H9 (cell line): ENCODE measurements around the gene RPL34. TPM values are rescaled to one million over a fixed set of nuclear protein-coding genes. Genes with fewer than 3 reads are reported as not detected.

Source experiments
- DNase-seq: peaks from one replicate; pipeline ENCODE4 v3.0.0-alpha.2; 2017
- H2AFZ ChIP-seq: one replicate; pipeline ENCODE4 v1.6.1; 2013; ENCODE audit warnings: mild to moderate bottlenecking, low read length, control low read depth, moderate library complexity
- H2AK5ac ChIP-seq: 2 replicates; pipeline ENCODE4 v1.6.1; 2013; ENCODE audit warnings: low read length, control low read depth, mixed read lengths; ENCODE audit not compliant: insufficient read length
- H2BK120ac ChIP-seq: one replicate; pipeline ENCODE4 v1.6.1; 2013; ENCODE audit warnings: low read depth, mild to moderate bottlenecking, low read length, control low read depth, inconsistent platforms; ENCODE audit not compliant: poor library complexity, severe bottlenecking
- H2BK12ac ChIP-seq: 2 replicates; pipeline ENCODE4 v1.6.1; 2013; ENCODE audit warnings: low read length, control low read depth, mixed read lengths, low read depth; ENCODE audit not compliant: insufficient read length
- H2BK15ac ChIP-seq: 2 replicates; pipeline ENCODE4 v1.6.1; 2013; ENCODE audit warnings: low read depth, low read length, control low read depth
- H2BK20ac ChIP-seq: one replicate; pipeline ENCODE4 v1.6.1; 2013; ENCODE audit warnings: low read depth, mild to moderate bottlenecking, low read length, control low read depth, inconsistent platforms; ENCODE audit not compliant: poor library complexity, severe bottlenecking
- H2BK5ac ChIP-seq: 2 replicates; pipeline ENCODE4 v1.6.1; 2013; ENCODE audit warnings: low read length, control low read depth, mixed read lengths; ENCODE audit not compliant: insufficient read length
- H3K14ac ChIP-seq: 2 replicates; pipeline ENCODE4 v1.6.1; 2013; ENCODE audit warnings: low read length, control low read depth; ENCODE audit not compliant: insufficient read depth
- H3K18ac ChIP-seq: 2 replicates; pipeline ENCODE4 v1.6.1; 2013; ENCODE audit warnings: low read depth, mild to moderate bottlenecking, mixed read lengths, low read length, control low read depth; ENCODE audit not compliant: insufficient read length
- H3K23ac ChIP-seq: 2 replicates; pipeline ENCODE4 v1.6.1; 2013; ENCODE audit warnings: low read length, control low read depth, mixed read lengths, low read depth; ENCODE audit not compliant: insufficient read length
- H3K23me2 ChIP-seq: 2 replicates; pipeline ENCODE4 v1.6.1; 2013; ENCODE audit warnings: low read depth, mild to moderate bottlenecking, mixed read lengths, low read length, control low read depth; ENCODE audit not compliant: insufficient read length, poor library complexity, severe bottlenecking
- H3K27ac ChIP-seq: 2 replicates; pipeline ENCODE4 v1.5.1; 2013; ENCODE audit warnings: low read length, control low read depth, mixed read lengths, low read depth; ENCODE audit not compliant: insufficient read length
- H3K27me3 ChIP-seq: 2 replicates; pipeline ENCODE4 v1.6.1; 2013; ENCODE audit warnings: low read length, control low read depth, inconsistent platforms; ENCODE audit not compliant: insufficient read depth
- H3K4ac ChIP-seq: 2 replicates; pipeline ENCODE4 v1.6.1; 2013; ENCODE audit warnings: low read depth, mild to moderate bottlenecking, control low read depth, inconsistent platforms, low read length, moderate library complexity
- H3K4me1 ChIP-seq: 2 replicates; pipeline ENCODE4 v1.6.1; 2013; ENCODE audit warnings: low read length, control low read depth, inconsistent platforms; ENCODE audit not compliant: insufficient read depth
- H3K4me2 ChIP-seq: 2 replicates; pipeline ENCODE4 v1.6.1; 2013; ENCODE audit warnings: low read length, control low read depth, mixed read lengths; ENCODE audit not compliant: insufficient read length, insufficient read depth
- H3K56ac ChIP-seq: 2 replicates; pipeline ENCODE4 v1.6.1; 2013; ENCODE audit warnings: low read depth, mild to moderate bottlenecking, mixed read lengths, low read length, control low read depth; ENCODE audit not compliant: insufficient read length
- H3K79me1 ChIP-seq: 2 replicates; pipeline ENCODE4 v1.6.1; 2013; ENCODE audit warnings: low read depth, mild to moderate bottlenecking, moderate library complexity, low read length, control low read depth, inconsistent platforms; ENCODE audit not compliant: insufficient read depth, poor library complexity, severe bottlenecking
- H3K79me2 ChIP-seq: 2 replicates; pipeline ENCODE4 v1.6.1; 2013; ENCODE audit warnings: low read length, control low read depth, inconsistent platforms; ENCODE audit not compliant: insufficient read depth
- H3K9ac ChIP-seq: 2 replicates; pipeline ENCODE4 v1.6.1; 2013; ENCODE audit warnings: low read length, control low read depth, mixed read lengths; ENCODE audit not compliant: insufficient read length; ENCODE audit errors: extremely low read depth
- H3K9me3 ChIP-seq: one replicate; pipeline ENCODE4 v1.6.1; 2013; ENCODE audit warnings: low read depth, low read length, inconsistent platforms; ENCODE audit not compliant: control insufficient read depth
- H3T11ph ChIP-seq: one replicate; pipeline ENCODE4 v1.6.1; 2013; ENCODE audit warnings: mild to moderate bottlenecking, low read length, control low read depth, inconsistent platforms
- H4K20me1 ChIP-seq: one replicate; pipeline ENCODE4 v1.6.1; 2013; ENCODE audit not compliant: control insufficient read depth, insufficient read length, insufficient read depth
- H4K5ac ChIP-seq: 2 replicates; pipeline ENCODE4 v1.6.1; 2013; ENCODE audit warnings: low read depth, mild to moderate bottlenecking, mixed read lengths, low read length, control low read depth; ENCODE audit not compliant: insufficient read length
- H4K8ac ChIP-seq: replicated peaks from 2 replicates; pipeline ENCODE4 v1.6.1; 2013; ENCODE audit warnings: low read length, control low read depth, mixed read lengths, low read depth; ENCODE audit not compliant: insufficient read length
- H4K91ac ChIP-seq: 2 replicates; pipeline ENCODE4 v1.6.1; 2013; ENCODE audit warnings: low read depth, mild to moderate bottlenecking, moderate library complexity, mixed read lengths, low read length, control low read depth; ENCODE audit not compliant: insufficient read length
- H3K27ac Mint-ChIP-seq, 3 experiments: 2 replicates in 2 of 3; 3 replicates in 1 of 3; pipeline ENCODE4 v1.8.0; 2020 to 2021; ENCODE audit warnings: mixed read lengths in 3 of 3, mild to moderate bottlenecking in 1 of 3, moderate library complexity in 1 of 3
- H3K27me3 Mint-ChIP-seq: 2 replicates; pipeline ENCODE4 v1.8.0; 2021; ENCODE audit warnings: low read depth, mild to moderate bottlenecking, moderate library complexity, mixed read lengths
- H3K36me3 Mint-ChIP-seq, 3 experiments: 2 replicates in 2 of 3; 3 replicates in 1 of 3; pipeline ENCODE4 v1.8.0; 2020 to 2021; ENCODE audit warnings: low read depth in 3 of 3, mixed read lengths in 3 of 3; ENCODE audit not compliant: insufficient read depth in 1 of 3
- H3K4me1 Mint-ChIP-seq, 2 experiments: 2 replicates each; pipeline ENCODE4 v1.8.0; 2020; ENCODE audit warnings: mixed read lengths in 2 of 2
- H3K4me3 Mint-ChIP-seq, 2 experiments: 2 replicates in 1 of 2; 3 replicates in 1 of 2; pipeline ENCODE4 v1.8.0; 2020 to 2021; ENCODE audit warnings: mild to moderate bottlenecking in 2 of 2, mixed read lengths in 2 of 2, moderate library complexity in 1 of 2
- H3K9me3 Mint-ChIP-seq, 2 experiments: 2 replicates in 1 of 2; 3 replicates in 1 of 2; pipeline ENCODE4 v1.8.0; 2020; ENCODE audit warnings: mild to moderate bottlenecking in 2 of 2, mixed read lengths in 2 of 2, moderate library complexity in 1 of 2
- WGBS: extraction: QIAGEN DNeasy Blood & Tissue Kit; methylation state at CpG from one replicate; pipeline ENCODE4 v1.1.7; 2013; ENCODE audit warnings: missing lambda C conversion rate, low lambda C conversion rate, mixed read lengths; ENCODE audit not compliant: insufficient read length; ENCODE audit errors: extremely low coverage; 5-methylcytosine and 5-hydroxymethylcytosine counted together
- total RNA-seq: library from RNA; stranded (reverse); gene quantifications from 2 replicates; pipeline ENCODE4 v1.2.1, GENCODE V29; 2021
- TF ChIP-seq, protein P1 (sequence below): fragments of 200-600 bp; sonication (generic); conservative IDR thresholded peaks from 3 replicates; pipeline ENCODE4 v1.8.0; 2021; ENCODE audit warnings: antibody characterized with exemption, mild to moderate bottlenecking

Gene RPL34
- total RNA-seq, 1 experiment from 2014 or later, result 1,375 TPM

DNA sequence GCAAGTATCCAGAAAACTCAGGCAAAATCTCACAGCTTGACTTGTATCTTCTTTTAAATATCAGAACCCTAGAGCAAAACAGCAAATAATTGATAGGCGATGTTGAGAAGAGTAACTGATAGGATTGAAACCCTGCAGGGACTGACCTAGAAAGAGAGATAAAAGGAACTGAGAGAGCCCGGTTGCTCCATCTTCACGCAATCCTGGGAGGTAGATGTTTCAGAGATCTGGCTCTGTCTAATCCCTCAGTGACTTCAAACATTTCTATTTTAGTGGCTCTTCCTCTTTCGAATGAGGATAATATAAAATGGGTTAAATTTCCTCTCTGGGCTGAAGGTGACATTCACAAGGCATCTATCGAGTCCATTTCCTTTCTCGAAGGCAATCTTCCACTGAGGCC lies 39.3 kb upstream of the RPL34 start:
- TF ChIP-seq, protein P1, sequence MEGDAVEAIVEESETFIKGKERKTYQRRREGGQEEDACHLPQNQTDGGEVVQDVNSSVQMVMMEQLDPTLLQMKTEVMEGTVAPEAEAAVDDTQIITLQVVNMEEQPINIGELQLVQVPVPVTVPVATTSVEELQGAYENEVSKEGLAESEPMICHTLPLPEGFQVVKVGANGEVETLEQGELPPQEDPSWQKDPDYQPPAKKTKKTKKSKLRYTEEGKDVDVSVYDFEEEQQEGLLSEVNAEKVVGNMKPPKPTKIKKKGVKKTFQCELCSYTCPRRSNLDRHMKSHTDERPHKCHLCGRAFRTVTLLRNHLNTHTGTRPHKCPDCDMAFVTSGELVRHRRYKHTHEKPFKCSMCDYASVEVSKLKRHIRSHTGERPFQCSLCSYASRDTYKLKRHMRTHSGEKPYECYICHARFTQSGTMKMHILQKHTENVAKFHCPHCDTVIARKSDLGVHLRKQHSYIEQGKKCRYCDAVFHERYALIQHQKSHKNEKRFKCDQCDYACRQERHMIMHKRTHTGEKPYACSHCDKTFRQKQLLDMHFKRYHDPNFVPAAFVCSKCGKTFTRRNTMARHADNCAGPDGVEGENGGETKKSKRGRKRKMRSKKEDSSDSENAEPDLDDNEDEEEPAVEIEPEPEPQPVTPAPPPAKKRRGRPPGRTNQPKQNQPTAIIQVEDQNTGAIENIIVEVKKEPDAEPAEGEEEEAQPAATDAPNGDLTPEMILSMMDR, result no peak
- H3K4me2 ChIP-seq, result no peak overlapping the region
- H4K20me1 ChIP-seq, result no peaks in the 10 kb centered on the region
- H3K79me1 ChIP-seq, result no peaks in the 10 kb centered on the region
- no peak overlapping the region for H3T11ph ChIP-seq
- H3K4me1 ChIP-seq, result no peaks in the 10 kb centered on the region
- H3K79me2 ChIP-seq, result no peaks in the 10 kb centered on the region
- H3K27ac Mint-ChIP-seq, result no peak overlapping the region
- no peak overlapping the region for H2BK15ac ChIP-seq
- no peaks in the 10 kb centered on the region for H3K27me3 ChIP-seq
- H3K23ac ChIP-seq, result no peak overlapping the region
- H3K9me3 ChIP-seq, result no peaks in the 10 kb centered on the region
- no peak overlapping the region for H2AK5ac ChIP-seq
- H3K36me3 Mint-ChIP-seq, result no peaks in the 10 kb centered on the region
- WGBS, result no CpG with 5 or more reads among the region's 6 CpGs
- no peak overlapping the region for H4K8ac ChIP-seq
- no peaks in the 10 kb centered on the region for H3K23me2 ChIP-seq
- H3K27me3 Mint-ChIP-seq, result peaks cover 3% of the 10 kb centered on the region; the same call in 1 of the 2 replicates
- no peaks in the 10 kb centered on the region for H3K9me3 Mint-ChIP-seq
- no peak overlapping the region for H3K14ac ChIP-seq
- H4K91ac ChIP-seq, result no peak overlapping the region
- no peak overlapping the region for H3K18ac ChIP-seq
- H4K5ac ChIP-seq, result no peak overlapping the region
- no peak overlapping the region for H3K27ac ChIP-seq
- H3K4ac ChIP-seq, result no peak overlapping the region
- no peak for DNase-seq
- no peak overlapping the region for H2BK120ac ChIP-seq
- H3K9ac ChIP-seq, result no peak overlapping the region
- H2BK20ac ChIP-seq, result no peak overlapping the region
- H3K4me3 Mint-ChIP-seq, result no peak overlapping the region
- H2BK12ac ChIP-seq, result no peak overlapping the region
- H3K4me1 Mint-ChIP-seq, result no peaks in the 10 kb centered on the region
- no peak overlapping the region for H2AFZ ChIP-seq
- no peak overlapping the region for H2BK5ac ChIP-seq
- H3K56ac ChIP-seq, result no peak overlapping the region
